Measurements from ENCODE around the gene COL5A1.

DNA sequence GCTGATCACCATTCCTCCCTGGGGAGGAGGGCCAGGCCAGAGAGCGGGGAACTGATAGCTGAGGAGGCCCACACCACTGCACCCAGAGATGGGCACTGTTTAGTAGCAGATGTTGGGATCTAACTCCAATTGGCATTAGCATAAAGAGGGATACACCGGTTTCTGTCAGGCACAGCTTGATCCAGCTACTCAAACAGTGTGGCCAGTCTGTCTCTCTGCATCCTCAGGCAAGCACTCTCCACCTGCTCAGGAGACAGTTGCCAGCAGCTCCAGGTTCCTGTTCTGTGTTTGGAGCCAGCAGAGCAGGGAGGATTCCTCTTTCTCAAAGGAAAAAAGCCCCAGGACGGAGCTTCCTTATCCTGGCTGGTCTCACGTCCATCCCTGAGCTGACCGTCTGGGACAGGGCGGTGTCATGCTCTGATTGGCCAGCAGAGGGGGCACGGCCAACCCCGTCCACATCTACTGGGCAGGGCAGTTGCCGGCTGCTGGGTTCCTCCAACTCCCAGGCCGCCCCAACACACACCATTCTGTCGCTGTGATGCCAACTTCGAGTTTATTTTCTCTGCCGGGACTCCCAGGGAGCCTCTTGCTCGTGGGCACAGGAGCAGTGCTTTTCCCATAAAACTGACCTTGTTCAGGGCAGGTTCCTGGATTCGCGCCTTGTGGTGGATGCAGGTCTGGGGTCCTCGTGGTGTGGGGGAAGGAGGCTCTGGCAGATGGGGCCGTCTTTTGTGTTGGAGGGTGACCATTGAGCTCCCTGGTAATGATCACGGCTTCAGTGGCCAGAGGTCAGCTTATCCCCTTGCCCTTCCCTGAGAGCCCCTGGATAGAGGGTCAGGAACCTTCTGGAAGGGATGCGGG is 47.9 kb downstream of the COL5A1 start:
- TF ChIP-seq, protein P1, sequence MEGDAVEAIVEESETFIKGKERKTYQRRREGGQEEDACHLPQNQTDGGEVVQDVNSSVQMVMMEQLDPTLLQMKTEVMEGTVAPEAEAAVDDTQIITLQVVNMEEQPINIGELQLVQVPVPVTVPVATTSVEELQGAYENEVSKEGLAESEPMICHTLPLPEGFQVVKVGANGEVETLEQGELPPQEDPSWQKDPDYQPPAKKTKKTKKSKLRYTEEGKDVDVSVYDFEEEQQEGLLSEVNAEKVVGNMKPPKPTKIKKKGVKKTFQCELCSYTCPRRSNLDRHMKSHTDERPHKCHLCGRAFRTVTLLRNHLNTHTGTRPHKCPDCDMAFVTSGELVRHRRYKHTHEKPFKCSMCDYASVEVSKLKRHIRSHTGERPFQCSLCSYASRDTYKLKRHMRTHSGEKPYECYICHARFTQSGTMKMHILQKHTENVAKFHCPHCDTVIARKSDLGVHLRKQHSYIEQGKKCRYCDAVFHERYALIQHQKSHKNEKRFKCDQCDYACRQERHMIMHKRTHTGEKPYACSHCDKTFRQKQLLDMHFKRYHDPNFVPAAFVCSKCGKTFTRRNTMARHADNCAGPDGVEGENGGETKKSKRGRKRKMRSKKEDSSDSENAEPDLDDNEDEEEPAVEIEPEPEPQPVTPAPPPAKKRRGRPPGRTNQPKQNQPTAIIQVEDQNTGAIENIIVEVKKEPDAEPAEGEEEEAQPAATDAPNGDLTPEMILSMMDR (IDR thresholded peaks at IDR 0.05): peak; percentile 81
- TF ChIP-seq EZH2 (IDR thresholded peaks at IDR 0.05): no peak
